ENCODE results near the gene CPEB1. TPM values are rescaled to one million over a fixed set of nuclear protein-coding genes. Genes with fewer than 3 reads are reported as not detected.
"Not testable (repeated sequence)": the region's sequence is repeated elsewhere in the genome, so short reads cannot be mapped to it uniquely, and the experiment has no call there.

CPEB1 gene
- total RNA-seq, 1 donor from 2014 or later: 0.07 TPM

- DNase-seq (ENCODE audit: low read depth, low spot score): no peak
These were observed 117.2 kb downstream of the CPEB1 start for GRCh38 chr15:82530006-82530405.

GRCh38 chr15:82513587-82513986 is 133.6 kb downstream of the CPEB1 start:
- not testable (repeated sequence) for DNase-seq (ENCODE audit: low read depth, low spot score)

- DNase-seq (ENCODE audit: low read depth, low spot score): not testable (repeated sequence)
These were observed 139.5 kb downstream of the CPEB1 start for GRCh38 chr15:82507693-82508092.

- DNase-seq (ENCODE audit: low read depth, low spot score): not testable (repeated sequence)
These were observed 140.1 kb downstream of the CPEB1 start for GRCh38 chr15:82507087-82507486.

GRCh38 chr15:82505842-82506241 is 141.3 kb downstream of the CPEB1 start:
- not testable (repeated sequence) for DNase-seq (ENCODE audit: low read depth, low spot score)

GRCh38 chr15:82504074-82504473 is 143.1 kb downstream of the CPEB1 start:
- not testable (repeated sequence) for DNase-seq (ENCODE audit: low read depth, low spot score)

- not testable (repeated sequence) for DNase-seq (ENCODE audit: low read depth, low spot score)
These were observed 144.3 kb downstream of the CPEB1 start for GRCh38 chr15:82502700-82503339.

- DNase-seq (ENCODE audit: low read depth, low spot score): not testable (repeated sequence)
These were observed 146.4 kb downstream of the CPEB1 start for GRCh38 chr15:82500772-82501171.

GRCh38 chr15:82497978-82498377 is 149.2 kb downstream of the CPEB1 start:
- not testable (repeated sequence) for DNase-seq (ENCODE audit: low read depth, low spot score)

Other genes starting within 250 kb of the CPEB1 start
- 0.79 and 2.5 TPM in 2 replicates for gene GOLGA6L9, start 217.5 kb downstream of the CPEB1 start, total RNA-seq
- gene RPS17, start 106.9 kb downstream of the CPEB1 start, total RNA-seq: 1,725 and 2,039 TPM in 2 replicates
- not detected in 2 replicates for gene AP3B2, start 62.5 kb upstream of the CPEB1 start, total RNA-seq
- gene FSD2, start 158.7 kb upstream of the CPEB1 start, total RNA-seq: not detected in 2 replicates
- 3.2 and 5.8 TPM in 2 replicates for gene WHAMM, start 162.3 kb upstream of the CPEB1 start, total RNA-seq

All from pulmonary artery endothelial cell (primary cell).